HEK293 (cell line): ENCODE measurements around the gene PKP2.

ENCODE experiments used
- CTCF ChIA-PET: fragments of 350-600 bp; formaldehyde crosslinking; extraction: SDS; loops from one replicate; lab custom pipeline; 2021; ENCODE audit warnings: antibody characterized with exemption; lab: Yijun Ruan, JAX
- POLR2A ChIA-PET: fragments of 300-600 bp; formaldehyde crosslinking; extraction: SDS; loops from one replicate; lab custom pipeline; 2020; ENCODE audit warnings: antibody characterized with exemption, inconsistent platforms; lab: Yijun Ruan, JAX
- H3K27ac ChIP-seq: fragments of 200-500 bp; sonication (Bioruptor generic); 2 replicates; pipeline ENCODE4 v1.5.1; 2014; ENCODE audit warnings: low read depth, low read length, control low read depth, inconsistent platforms; ENCODE audit errors: extremely low read depth
- H3K36me3 ChIP-seq, 2 experiments: fragments of 200-500 bp in 1 of 2; sonication (Bioruptor generic) in 1 of 2; 1 replicate in 1 of 2; 2 replicates in 1 of 2; pipeline ENCODE4 v1.5.1; 2014 to 2017; ENCODE audit warnings: inconsistent platforms in 2 of 2, low read length in 2 of 2; ENCODE audit not compliant: control insufficient read depth in 2 of 2, insufficient read depth in 1 of 2
- H3K4me1 ChIP-seq: fragments of 200-500 bp; sonication (Bioruptor generic); 2 replicates; pipeline ENCODE4 v1.5.1; 2014; ENCODE audit warnings: mild to moderate bottlenecking, low read length, inconsistent platforms; ENCODE audit not compliant: control insufficient read depth, insufficient read depth
- H3K4me3 ChIP-seq: 2 replicates; pipeline ENCODE4 v1.5.1; 2011; ENCODE audit warnings: low read depth, mild to moderate bottlenecking, control low read depth, low read length, moderate library complexity
- H3K9me3 ChIP-seq: fragments of 200-500 bp; sonication (Bioruptor generic); 2 replicates; pipeline ENCODE4 v1.5.1; 2014; ENCODE audit warnings: low read depth, low read length, inconsistent platforms; ENCODE audit not compliant: control insufficient read depth, insufficient read depth
- GLIS1 ChIP-seq: fragments of 450-650 bp; formaldehyde crosslinking; IDR thresholded peaks from 2 replicates; pipeline ENCODE4 v1.5.1; 2016; ENCODE audit warnings: missing biosample characterization, missing genetic modification characterization
- MZF1 ChIP-seq: fragments of 450-650 bp; formaldehyde crosslinking; IDR thresholded peaks from 2 replicates; pipeline ENCODE4 v1.5.1; 2017; ENCODE audit warnings: missing biosample characterization, missing genetic modification characterization, borderline replicate concordance
- SCRT2 ChIP-seq: fragments of 450-650 bp; formaldehyde crosslinking; IDR thresholded peaks from 2 replicates; pipeline ENCODE4 v1.5.1; 2016; ENCODE audit warnings: missing biosample characterization, missing genetic modification characterization
- SETDB1 ChIP-seq: IDR thresholded peaks from one replicate; pipeline ENCODE4 v1.6.1; 2017; ENCODE audit warnings: mild to moderate bottlenecking, low read length, moderate library complexity, mixed read lengths; ENCODE audit not compliant: insufficient read length
- TRIM28 ChIP-seq: IDR thresholded peaks from 2 replicates; pipeline ENCODE4 v1.6.1; 2011; ENCODE audit warnings: low read length, control low read depth, borderline replicate concordance
- ZNF19 ChIP-seq: fragments of 450-650 bp; formaldehyde crosslinking; IDR thresholded peaks from 2 replicates; pipeline ENCODE4; 2016; ENCODE audit warnings: missing biosample characterization, missing genetic modification characterization, low read depth
- ZNF248 ChIP-seq: fragments of 450-650 bp; formaldehyde crosslinking; IDR thresholded peaks from 2 replicates; pipeline ENCODE4 v1.5.1; 2017; ENCODE audit warnings: missing biosample characterization, missing genetic modification characterization
- ZNF350 ChIP-seq: fragments of 450-650 bp; formaldehyde crosslinking; IDR thresholded peaks from 2 replicates; pipeline ENCODE4 v1.5.0; 2017; ENCODE audit warnings: missing biosample characterization, mild to moderate bottlenecking, missing genetic modification characterization
- ZNF596 ChIP-seq: fragments of 450-650 bp; IDR thresholded peaks from 2 replicates; pipeline ENCODE4 v1.5.0; 2018; ENCODE audit warnings: missing biosample characterization, mild to moderate bottlenecking, missing genetic modification characterization, moderate library complexity
- ZNF621 ChIP-seq: fragments of 450-650 bp; formaldehyde crosslinking; IDR thresholded peaks from 2 replicates; pipeline ENCODE4 v1.5.1; 2017; ENCODE audit warnings: missing biosample characterization, missing genetic modification characterization
- ZNF670 ChIP-seq: fragments of 450-650 bp; formaldehyde crosslinking; IDR thresholded peaks from 2 replicates; pipeline ENCODE4 v1.5.1; 2016; ENCODE audit warnings: missing biosample characterization, missing genetic modification characterization, low read depth
- ZNF707 ChIP-seq: fragments of 450-650 bp; formaldehyde crosslinking; IDR thresholded peaks from 2 replicates; pipeline ENCODE4 v1.5.1; 2016; ENCODE audit warnings: missing biosample characterization, missing genetic modification characterization
- ZNF747 ChIP-seq: fragments of 450-650 bp; formaldehyde crosslinking; IDR thresholded peaks from 2 replicates; pipeline ENCODE4 v1.5.1; 2016; ENCODE audit warnings: missing biosample characterization, missing genetic modification characterization
- ZNF791 ChIP-seq: fragments of 450-650 bp; formaldehyde crosslinking; IDR thresholded peaks from 2 replicates; pipeline ENCODE4 v1.5.1; 2016; ENCODE audit warnings: missing biosample characterization, missing genetic modification characterization
- ZXDB ChIP-seq: fragments of 450-650 bp; formaldehyde crosslinking; IDR thresholded peaks from 2 replicates; pipeline ENCODE4 v1.5.1; 2016; ENCODE audit warnings: missing biosample characterization, missing genetic modification characterization
- TF ChIP-seq, protein P1 (sequence below): fragments of 450-650 bp; formaldehyde crosslinking; IDR thresholded peaks from 2 replicates; pipeline ENCODE4 v1.5.1; 2016; ENCODE audit warnings: missing biosample characterization, missing genetic modification characterization, low read depth
- TF ChIP-seq, protein P2 (sequence below): fragments of 450-650 bp; formaldehyde crosslinking; IDR thresholded peaks from 2 replicates; pipeline ENCODE4 v1.5.1; 2016; ENCODE audit warnings: missing biosample characterization, missing genetic modification characterization

The PKP2 gene

DNA sequence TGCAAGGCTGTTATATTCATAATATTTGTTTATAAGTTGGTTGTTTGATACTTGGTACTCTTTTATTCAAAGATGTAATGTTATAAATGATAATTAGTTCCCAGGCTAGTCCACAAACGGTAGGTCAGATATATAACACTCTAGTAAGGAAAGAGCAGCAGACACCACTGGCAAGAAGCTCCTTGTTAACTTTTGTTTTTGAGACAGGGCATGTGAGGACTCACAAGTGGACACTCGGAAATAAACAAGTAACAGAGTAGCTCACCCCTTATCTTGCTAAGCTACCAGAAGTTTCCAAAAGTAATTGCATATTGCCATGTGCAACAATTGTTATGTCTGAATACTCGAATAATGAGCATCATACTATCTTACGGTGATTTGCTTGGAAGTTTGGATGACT is 102.3 kb downstream of the PKP2 start:
- TF ChIP-seq SCRT2 (tag by site-specific recombination) = no peak
- ChIA-PET POLR2A (no interaction called here), CTCF (no interaction called here)
- no peak overlapping the region for H3K27ac ChIP-seq
- no peak overlapping the region for H3K4me3 ChIP-seq
- peaks cover 4 to 17% of the 10 kb centered on the region in 2 experiments; a peak in 2 of 3 replicates for H3K36me3 ChIP-seq
- no peaks in the 10 kb centered on the region for H3K4me1 ChIP-seq
- no peaks in the 10 kb centered on the region for H3K9me3 ChIP-seq

DNA sequence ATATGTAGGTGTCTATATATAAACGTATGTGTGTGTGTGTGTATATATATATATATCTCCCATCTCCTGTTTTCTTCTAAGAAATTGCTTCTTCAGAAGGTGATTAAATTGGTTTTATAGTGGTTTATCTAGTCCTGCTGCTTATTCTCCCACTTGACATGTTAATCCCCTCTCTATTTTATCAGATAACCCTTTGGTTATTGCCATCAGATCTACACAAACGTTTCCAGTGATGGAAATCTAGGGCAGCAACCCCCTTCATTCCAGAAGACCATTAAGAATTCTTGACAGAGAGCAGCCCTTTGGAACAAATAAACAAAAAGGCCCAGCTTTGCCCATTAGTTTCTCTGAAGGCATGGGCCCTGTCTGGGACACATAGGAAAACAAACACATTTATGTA is 106.7 kb downstream of the PKP2 start:
- H3K4me3 ChIP-seq = no peak overlapping the region
- no peak for TF ChIP-seq MZF1 (tag by site-specific recombination)
- no peak for TF ChIP-seq GLIS1 (tag by site-specific recombination)
- H3K9me3 ChIP-seq = no peaks in the 10 kb centered on the region
- no peak overlapping the region for H3K27ac ChIP-seq
- H3K4me1 ChIP-seq = no peaks in the 10 kb centered on the region
- ChIA-PET POLR2A (no interaction called here), CTCF (no interaction called here)
- H3K36me3 ChIP-seq = peaks cover 0 to 10% of the 10 kb centered on the region in 2 experiments; a peak in 2 of 3 replicates

DNA sequence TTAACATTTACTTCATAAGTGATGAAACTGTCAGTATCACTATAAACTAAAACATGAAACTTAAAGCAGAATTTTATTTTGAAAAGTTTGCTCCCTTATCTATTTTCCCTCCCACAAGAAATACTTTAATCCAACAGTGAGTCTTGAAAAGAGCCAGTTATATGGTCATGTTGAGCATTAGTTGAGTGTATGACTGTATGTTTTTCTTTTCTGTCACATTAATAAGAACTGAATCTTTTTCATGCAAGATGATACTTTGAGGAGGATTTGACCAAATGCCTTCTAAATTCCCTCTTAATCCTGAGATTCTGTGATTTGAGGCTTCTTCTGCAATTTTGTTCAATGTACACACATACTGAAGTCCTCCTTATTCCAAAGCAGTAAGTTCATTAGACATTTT is 107.1 kb downstream of the PKP2 start:
- H3K9me3 ChIP-seq = no peaks in the 10 kb centered on the region
- TF ChIP-seq ZXDB (tag by site-specific recombination) (no peak), ZNF670 (tag by site-specific recombination) (no peak), ZNF747 (tag by site-specific recombination) (no peak), ZNF596 (tag by site-specific recombination) (no peak), ZNF19 (tag by site-specific recombination) (no peak), ZNF707 (tag by site-specific recombination) (no peak), ZNF791 (tag by site-specific recombination) (no peak), TRIM28 (no peak), ZNF350 (tag by site-specific recombination) (no peak), ZNF248 (tag by site-specific recombination) (no peak), SETDB1 (no peak), MZF1 (tag by site-specific recombination) (no peak), ZNF621 (tag by site-specific recombination) (no peak)
- TF ChIP-seq, protein P1, sequence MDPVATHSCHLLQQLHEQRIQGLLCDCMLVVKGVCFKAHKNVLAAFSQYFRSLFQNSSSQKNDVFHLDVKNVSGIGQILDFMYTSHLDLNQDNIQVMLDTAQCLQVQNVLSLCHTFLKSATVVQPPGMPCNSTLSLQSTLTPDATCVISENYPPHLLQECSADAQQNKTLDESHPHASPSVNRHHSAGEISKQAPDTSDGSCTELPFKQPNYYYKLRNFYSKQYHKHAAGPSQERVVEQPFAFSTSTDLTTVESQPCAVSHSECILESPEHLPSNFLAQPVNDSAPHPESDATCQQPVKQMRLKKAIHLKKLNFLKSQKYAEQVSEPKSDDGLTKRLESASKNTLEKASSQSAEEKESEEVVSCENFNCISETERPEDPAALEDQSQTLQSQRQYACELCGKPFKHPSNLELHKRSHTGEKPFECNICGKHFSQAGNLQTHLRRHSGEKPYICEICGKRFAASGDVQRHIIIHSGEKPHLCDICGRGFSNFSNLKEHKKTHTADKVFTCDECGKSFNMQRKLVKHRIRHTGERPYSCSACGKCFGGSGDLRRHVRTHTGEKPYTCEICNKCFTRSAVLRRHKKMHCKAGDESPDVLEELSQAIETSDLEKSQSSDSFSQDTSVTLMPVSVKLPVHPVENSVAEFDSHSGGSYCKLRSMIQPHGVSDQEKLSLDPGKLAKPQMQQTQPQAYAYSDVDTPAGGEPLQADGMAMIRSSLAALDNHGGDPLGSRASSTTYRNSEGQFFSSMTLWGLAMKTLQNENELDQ = no peak
- TF ChIP-seq, protein P2, sequence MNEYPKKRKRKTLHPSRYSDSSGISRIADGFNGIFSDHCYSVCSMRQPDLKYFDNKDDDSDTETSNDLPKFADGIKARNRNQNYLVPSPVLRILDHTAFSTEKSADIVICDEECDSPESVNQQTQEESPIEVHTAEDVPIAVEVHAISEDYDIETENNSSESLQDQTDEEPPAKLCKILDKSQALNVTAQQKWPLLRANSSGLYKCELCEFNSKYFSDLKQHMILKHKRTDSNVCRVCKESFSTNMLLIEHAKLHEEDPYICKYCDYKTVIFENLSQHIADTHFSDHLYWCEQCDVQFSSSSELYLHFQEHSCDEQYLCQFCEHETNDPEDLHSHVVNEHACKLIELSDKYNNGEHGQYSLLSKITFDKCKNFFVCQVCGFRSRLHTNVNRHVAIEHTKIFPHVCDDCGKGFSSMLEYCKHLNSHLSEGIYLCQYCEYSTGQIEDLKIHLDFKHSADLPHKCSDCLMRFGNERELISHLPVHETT = no peak
- TF ChIP-seq, all 188 proteins: peak for 0
- Histone ChIP-seq H3K4me1 (no peaks in the 10 kb centered on the region), H3K27ac (no peak overlapping the region), H3K36me3 (peaks cover 0 to 7% of the 10 kb centered on the region in 2 experiments; a peak in 2 of 3 replicates), H3K4me3 (no peak overlapping the region)
- ChIA-PET CTCF (interaction anchor here (0.6 kb wide), 1 partner anchor 69 kb away, joined by 3 read pairs; no protein-coding TSS in a partner anchor), POLR2A (no interaction called here)
